CD8-positive, alpha-beta memory T cell (primary cell): ENCODE measurements around the gene RBM42. TPM values are rescaled to one million over a fixed set of nuclear protein-coding genes. Genes with fewer than 3 reads are reported as not detected.

Source experiments
- CTCF ChIA-PET: fragments of 350-600 bp; sonication (Branson Sonifier 250); formaldehyde crosslinking; loops from one replicate; lab custom pipeline; 2021; ENCODE audit warnings: antibody characterized with exemption; lab: Charles Lee
- POLR2A ChIA-PET: fragments of 350-600 bp; sonication (Branson Sonifier 250); formaldehyde crosslinking; loops from one replicate; lab custom pipeline; 2021; ENCODE audit warnings: antibody characterized with exemption; lab: Charles Lee
- DNase-seq, 5 donors: peaks; one replicate each; pipeline versions ENCODE4 v3.0.0 to v3.0.0-alpha.2; 2020 to 2022; ENCODE audit warnings: mixed read lengths in 1 of 5
- H3K27ac ChIP-seq: one replicate; pipeline ENCODE4 v1.7.0; 2013; ENCODE audit warnings: low read depth, mild to moderate bottlenecking, low read length, moderate library complexity
- H3K27me3 ChIP-seq: 2 replicates; pipeline ENCODE4 v1.7.0; 2013; ENCODE audit warnings: low read length, mild to moderate bottlenecking; ENCODE audit not compliant: insufficient read depth, poor library complexity, severe bottlenecking
- H3K36me3 ChIP-seq: 2 replicates; pipeline ENCODE4 v1.7.0; 2013; ENCODE audit warnings: mild to moderate bottlenecking, low read length, moderate library complexity; ENCODE audit not compliant: insufficient read depth
- H3K4me1 ChIP-seq: 2 replicates; pipeline ENCODE4 v1.7.0; 2013; ENCODE audit warnings: mild to moderate bottlenecking, low read length, moderate library complexity; ENCODE audit not compliant: insufficient read depth
- H3K4me3 ChIP-seq: 2 replicates; pipeline ENCODE4 v1.7.0; 2013; ENCODE audit warnings: mild to moderate bottlenecking, low read length
- H3K9me3 ChIP-seq: 2 replicates; pipeline ENCODE4 v1.7.0; 2013; ENCODE audit warnings: mild to moderate bottlenecking, low read length
- H3K27ac Mint-ChIP-seq, 8 donors: one replicate each; pipeline ENCODE4 v1.8.0; 2020 to 2021; ENCODE audit warnings: mixed read lengths in 8 of 8, mild to moderate bottlenecking in 6 of 8, inconsistent platforms in 3 of 8, moderate library complexity in 3 of 8
- H3K27me3 Mint-ChIP-seq, 2 donors: one replicate each; pipeline ENCODE4 v1.8.0; 2020 to 2021; ENCODE audit warnings: mixed read lengths in 2 of 2, mild to moderate bottlenecking in 1 of 2, moderate library complexity in 1 of 2
- H3K36me3 Mint-ChIP-seq, 3 donors: one replicate each; pipeline ENCODE4 v1.8.0; 2020 to 2021; ENCODE audit warnings: mixed read lengths in 3 of 3, inconsistent platforms in 1 of 3, mild to moderate bottlenecking in 1 of 3
- H3K4me1 Mint-ChIP-seq, 3 donors: one replicate each; pipeline ENCODE4 v1.8.0; 2020 to 2021; ENCODE audit warnings: mixed read lengths in 3 of 3, inconsistent platforms in 1 of 3, mild to moderate bottlenecking in 1 of 3
- H3K4me3 Mint-ChIP-seq, 7 donors: one replicate each; pipeline ENCODE4 v1.8.0; 2020 to 2021; ENCODE audit warnings: mixed read lengths in 7 of 7, mild to moderate bottlenecking in 6 of 7, moderate library complexity in 4 of 7, inconsistent platforms in 2 of 7
- H3K9me3 Mint-ChIP-seq, 5 donors: one replicate each; pipeline ENCODE4 v1.8.0; 2020 to 2022; ENCODE audit warnings: mixed read lengths in 5 of 5, mild to moderate bottlenecking in 3 of 5, moderate library complexity in 2 of 5, inconsistent platforms in 1 of 5
- polyA plus RNA-seq: library from polyadenylated mRNA; unstranded; fragments of 300-500 nt; fragmentation: Illumina TruSeq; gene quantifications from one replicate; pipeline ENCODE4 v1.2.3, GENCODE V29; 2021
- total RNA-seq, 2 experiments: library from RNA; stranded (reverse); gene quantifications; one replicate each; pipeline ENCODE4 v1.2.3, GENCODE V29; 2021

Gene RBM42
- total and polyA plus RNA-seq, 3 experiments from 2014 or later: 62.4 to 116 (median 109) TPM

- no peaks in the 10 kb centered on the region for H3K36me3 ChIP-seq
- Mint-ChIP-seq H3K27ac (no peak overlapping the region), H3K27me3 (peaks cover 25 to 33% of the 10 kb centered on the region in 2 donors), H3K4me1 (peaks cover 6 to 10% (median 9%) of the 10 kb centered on the region in 3 donors), H3K4me3 (no peak overlapping the region), H3K9me3 (peaks cover 0 to 2% (median 0%) of the 10 kb centered on the region in 5 donors), H3K36me3 (no peaks in the 10 kb centered on the region)
- H3K27me3 ChIP-seq: peaks cover 12% of the 10 kb centered on the region
- H3K4me1 ChIP-seq: no peaks in the 10 kb centered on the region
- H3K9me3 ChIP-seq: no peaks in the 10 kb centered on the region
- no peak overlapping the region for H3K27ac ChIP-seq
- H3K4me3 ChIP-seq: no peak overlapping the region
- ChIA-PET POLR2A (no interaction called here), CTCF (interaction anchor here (0.6 kb wide), 1 partner anchor 46 kb away, joined by 3 read pairs; no protein-coding TSS in a partner anchor)
- DNase-seq: no peak
Measured at GRCh38 chr19:35670686-35671085, 41.9 kb downstream of the RBM42 start.

GRCh38 chr19:35671818-35672217 is 43.0 kb downstream of the RBM42 start:
- no peak for DNase-seq
- H3K36me3 ChIP-seq: no peaks in the 10 kb centered on the region
- no peak overlapping the region for H3K4me3 ChIP-seq
- ChIA-PET CTCF (no interaction called here), POLR2A (no interaction called here)
- Mint-ChIP-seq H3K9me3 (peaks cover 0 to 2% (median 0%) of the 10 kb centered on the region in 5 donors), H3K27ac (peak overlapping the region in 1 of 8 donors; percentile 43), H3K36me3 (no peaks in the 10 kb centered on the region), H3K4me1 (peaks cover 6 to 10% (median 9%) of the 10 kb centered on the region in 3 donors), H3K4me3 (peak overlapping the region in 1 of 7 donors; percentile 1), H3K27me3 (peaks cover 25 to 33% of the 10 kb centered on the region in 2 donors)
- H3K4me1 ChIP-seq: no peaks in the 10 kb centered on the region
- H3K27me3 ChIP-seq: peaks cover 12% of the 10 kb centered on the region
- no peak overlapping the region for H3K27ac ChIP-seq
- H3K9me3 ChIP-seq: no peaks in the 10 kb centered on the region

- H3K9me3 ChIP-seq: no peaks in the 10 kb centered on the region
- no peaks in the 10 kb centered on the region for H3K4me1 ChIP-seq
- Mint-ChIP-seq H3K4me1 (peaks cover 6 to 10% (median 9%) of the 10 kb centered on the region in 3 donors), H3K36me3 (no peaks in the 10 kb centered on the region), H3K27me3 (peaks cover 29 to 34% of the 10 kb centered on the region in 2 donors), H3K4me3 (peak overlapping the region; percentile 65 to 91 (median 79)), H3K27ac (peak overlapping the region in 5 of 8 donors; percentile 12 to 67 (median 54)), H3K9me3 (peaks cover 0 to 2% (median 0%) of the 10 kb centered on the region in 5 donors)
- ChIA-PET CTCF (no interaction called here), POLR2A (interaction anchor here (0.7 to 0.9 kb wide), 2 partner anchors 25 to 258 kb away, joined by 3 to 4 read pairs; partner anchors contain the start of gene COX6B1)
- H3K27me3 ChIP-seq: peaks cover 12% of the 10 kb centered on the region
- H3K4me3 ChIP-seq: peak overlapping the region; percentile 23
- peak in 4 of 5 donors; percentile 3 to 54 (median 10) for DNase-seq
- H3K36me3 ChIP-seq: no peaks in the 10 kb centered on the region
- no peak overlapping the region for H3K27ac ChIP-seq
Measured at GRCh38 chr19:35673121-35673804, 44.4 kb downstream of the RBM42 start.

- no peaks in the 10 kb centered on the region for H3K4me1 ChIP-seq
- peaks cover 6% of the 10 kb centered on the region for H3K27me3 ChIP-seq
- Mint-ChIP-seq H3K36me3 (no peaks in the 10 kb centered on the region), H3K4me1 (peaks cover 6 to 10% (median 9%) of the 10 kb centered on the region in 3 donors), H3K27me3 (peaks cover 21 to 22% of the 10 kb centered on the region in 2 donors), H3K9me3 (peaks cover 0 to 2% (median 0%) of the 10 kb centered on the region in 5 donors), H3K27ac (no peak overlapping the region), H3K4me3 (peak overlapping the region in 2 of 7 donors; percentile 40 to 62)
- ChIA-PET CTCF (no interaction called here), POLR2A (no interaction called here)
- DNase-seq: no peak
- no peak overlapping the region for H3K27ac ChIP-seq
- H3K36me3 ChIP-seq: no peaks in the 10 kb centered on the region
- H3K9me3 ChIP-seq: no peaks in the 10 kb centered on the region
- no peak overlapping the region for H3K4me3 ChIP-seq
Measured at GRCh38 chr19:35675589-35676140, 46.8 kb downstream of the RBM42 start.

Other genes starting within 250 kb of the RBM42 start
- not detected for gene FFAR2, start 180.8 kb upstream of the RBM42 start, total RNA-seq
- not detected for gene FFAR2, start 180.8 kb upstream of the RBM42 start, polyA plus RNA-seq
- not detected for gene KRTDAP, start 138.6 kb upstream of the RBM42 start, total RNA-seq
- not detected for gene KRTDAP, start 138.6 kb upstream of the RBM42 start, polyA plus RNA-seq
- 1 to 10 TPM; 1.7 to 2.2 TPM for gene DMKN, start 115.4 kb upstream of the RBM42 start, total RNA-seq
- 10.2 TPM for gene DMKN, start 115.4 kb upstream of the RBM42 start, polyA plus RNA-seq
- gene SBSN, start 100.7 kb upstream of the RBM42 start, total RNA-seq: not detected
- not detected for gene SBSN, start 100.7 kb upstream of the RBM42 start, polyA plus RNA-seq
- gene GAPDHS, start 95.6 kb upstream of the RBM42 start, total RNA-seq: not detected
- gene GAPDHS, start 95.6 kb upstream of the RBM42 start, polyA plus RNA-seq: not detected
- gene TMEM147, start 83.4 kb upstream of the RBM42 start, total RNA-seq: 10 to 100 TPM; 82.6 to 91.4 TPM
- 175 TPM for gene TMEM147, start 83.4 kb upstream of the RBM42 start, polyA plus RNA-seq
- gene ATP4A, start 65.4 kb upstream of the RBM42 start, total RNA-seq: not detected
- not detected for gene ATP4A, start 65.4 kb upstream of the RBM42 start, polyA plus RNA-seq
- gene PMIS2, start 42.9 kb upstream of the RBM42 start, total RNA-seq: not detected
- gene PMIS2, start 42.9 kb upstream of the RBM42 start, polyA plus RNA-seq: not detected
- 10 to 100 TPM; 37.3 to 39.3 TPM for gene HAUS5, start 16.3 kb upstream of the RBM42 start, total RNA-seq
- 6.7 TPM for gene HAUS5, start 16.3 kb upstream of the RBM42 start, polyA plus RNA-seq
- gene ETV2, start 12.7 kb downstream of the RBM42 start, total RNA-seq: 1 to 10 TPM; 1.2 TPM
- gene ETV2, start 12.7 kb downstream of the RBM42 start, polyA plus RNA-seq: 1.4 TPM
- 100 to 1,000 TPM; 433 to 452 TPM for gene COX6B1, start 19.3 kb downstream of the RBM42 start, total RNA-seq
- gene COX6B1, start 19.3 kb downstream of the RBM42 start, polyA plus RNA-seq: 753 TPM
- gene UPK1A, start 37.5 kb downstream of the RBM42 start, total RNA-seq: under 1 TPM in 1 of 2 experiments, not detected in 1; 0.22 TPM
- gene UPK1A, start 37.5 kb downstream of the RBM42 start, polyA plus RNA-seq: not detected
- gene ZBTB32, start 75.5 kb downstream of the RBM42 start, total RNA-seq: 100 to 1,000 TPM; 223 to 225 TPM
- 0.77 TPM for gene ZBTB32, start 75.5 kb downstream of the RBM42 start, polyA plus RNA-seq
- 10 to 100 TPM; 62.6 to 67.8 TPM for gene KMT2B, start 89.0 kb downstream of the RBM42 start, total RNA-seq
- gene KMT2B, start 89.0 kb downstream of the RBM42 start, polyA plus RNA-seq: 2.9 TPM
- gene IGFLR1, start 113.4 kb downstream of the RBM42 start, total RNA-seq: 100 to 1,000 TPM; 108 to 110 TPM
- gene IGFLR1, start 113.4 kb downstream of the RBM42 start, polyA plus RNA-seq: 96.7 TPM
- gene U2AF1L4, start 116.4 kb downstream of the RBM42 start, total RNA-seq: 10 to 100 TPM; 29.0 to 32.2 TPM
- 37.5 TPM for gene U2AF1L4, start 116.4 kb downstream of the RBM42 start, polyA plus RNA-seq
- gene PSENEN, start 116.6 kb downstream of the RBM42 start, total RNA-seq: 10 to 100 TPM; 50.8 to 57.8 TPM
- 101 TPM for gene PSENEN, start 116.6 kb downstream of the RBM42 start, polyA plus RNA-seq
- 10 to 100 TPM in 1 of 2 experiments, 1 to 10 TPM in 1; 8.8 to 10.5 TPM for gene LIN37, start 119.5 kb downstream of the RBM42 start, total RNA-seq
- gene LIN37, start 119.5 kb downstream of the RBM42 start, polyA plus RNA-seq: 12.7 TPM
- not detected for gene HSPB6, start 128.0 kb downstream of the RBM42 start, total RNA-seq
- not detected for gene HSPB6, start 128.0 kb downstream of the RBM42 start, polyA plus RNA-seq
- 10 to 100 TPM; 35.2 to 40.5 TPM for gene PROSER3, start 129.1 kb downstream of the RBM42 start, total RNA-seq
- gene PROSER3, start 129.1 kb downstream of the RBM42 start, polyA plus RNA-seq: 8.3 TPM
- 10 to 100 TPM in 1 of 2 experiments, 1 to 10 TPM in 1; 9.2 to 11.9 TPM for gene ARHGAP33, start 146.5 kb downstream of the RBM42 start, total RNA-seq
- 0.71 TPM for gene ARHGAP33, start 146.5 kb downstream of the RBM42 start, polyA plus RNA-seq
- not detected for gene PRODH2, start 183.8 kb downstream of the RBM42 start, total RNA-seq
- gene PRODH2, start 183.8 kb downstream of the RBM42 start, polyA plus RNA-seq: not detected
- not detected for gene NPHS1, start 223.5 kb downstream of the RBM42 start, total RNA-seq
- gene NPHS1, start 223.5 kb downstream of the RBM42 start, polyA plus RNA-seq: not detected
- under 1 TPM; 0.62 to 0.83 TPM for gene KIRREL2, start 227.9 kb downstream of the RBM42 start, total RNA-seq
- gene KIRREL2, start 227.9 kb downstream of the RBM42 start, polyA plus RNA-seq: not detected
- gene APLP1, start 239.5 kb downstream of the RBM42 start, total RNA-seq: under 1 TPM; 0.85 to 0.86 TPM
- not detected for gene APLP1, start 239.5 kb downstream of the RBM42 start, polyA plus RNA-seq